ENCODE measurements around the gene GALNT17.
"Not testable (repeated sequence)": the region's sequence is repeated elsewhere in the genome, so short reads cannot be mapped to it uniquely, and the experiment has no call there.

The GALNT17 gene

GRCh38 chr7:71173955-71174354, 42.0 kb downstream of the GALNT17 start:
- no peak for DNase-seq (ENCODE audit: insufficient read length)
- TF ChIP-seq POLR2A (IDR thresholded peaks at IDR 0.05; ENCODE audit: low read depth, low read length) = no peak
- TF ChIP-seq TAF1 (IDR thresholded peaks at IDR 0.05; ENCODE audit: borderline replicate concordance, low read depth, low read length) = no peak
- TF ChIP-seq POLR2AphosphoS5 (IDR thresholded peaks at IDR 0.05; ENCODE audit: low read depth, low read length) = no peak
- FAIRE-seq = no peak

DNA sequence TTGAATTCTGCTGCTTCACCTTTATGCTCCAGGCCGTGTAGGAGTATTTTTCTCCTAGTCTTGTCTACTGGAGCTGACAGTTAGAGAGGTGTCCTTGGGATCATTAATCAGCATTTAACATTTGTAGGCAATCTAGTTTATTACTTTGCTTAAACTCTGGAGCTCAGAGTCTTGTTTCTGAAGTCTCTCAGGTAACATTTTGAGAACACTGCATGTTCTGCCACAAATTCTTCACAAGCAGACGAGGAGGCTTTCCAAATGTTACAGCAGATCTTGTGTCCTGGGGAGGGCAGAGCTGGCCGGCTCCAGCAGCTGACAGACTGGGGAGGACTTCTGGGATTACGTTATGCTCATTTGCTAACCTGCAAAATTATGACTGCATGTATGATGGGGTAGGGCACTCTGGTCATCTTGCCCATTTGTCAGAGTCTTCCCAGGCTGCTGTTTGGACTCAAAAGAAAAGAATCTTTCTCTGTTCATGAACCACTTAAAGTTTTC, 50.5 kb downstream of the GALNT17 start:
- DNase-seq (ENCODE audit: insufficient read length) (no peak), FAIRE-seq (no peak)
- TF ChIP-seq TAF1 (IDR thresholded peaks at IDR 0.05; ENCODE audit: borderline replicate concordance, low read depth, low read length) (no peak), POLR2AphosphoS5 (IDR thresholded peaks at IDR 0.05; ENCODE audit: low read depth, low read length) (no peak), POLR2A (IDR thresholded peaks at IDR 0.05; ENCODE audit: low read depth, low read length) (no peak)

DNA sequence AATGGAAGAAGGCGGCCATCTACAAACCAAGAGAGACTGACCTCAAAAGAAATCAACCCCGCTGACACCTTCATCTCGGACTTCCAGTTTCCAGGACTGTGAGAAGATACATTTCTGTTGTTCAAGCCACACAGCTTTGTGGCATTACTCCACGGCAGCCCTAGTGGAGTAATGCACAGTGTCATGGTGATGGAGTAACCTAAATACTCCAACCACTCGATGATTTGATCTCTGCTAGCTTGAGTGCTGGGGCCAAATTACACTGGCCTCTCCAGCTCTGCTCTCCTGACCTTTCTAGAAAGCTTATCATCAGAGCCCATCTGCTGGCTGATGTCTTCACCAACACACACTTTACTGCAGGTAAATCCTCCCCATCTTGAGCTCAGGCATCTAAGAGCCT, 52.2 kb downstream of the GALNT17 start:
- no peak for FAIRE-seq

DNA sequence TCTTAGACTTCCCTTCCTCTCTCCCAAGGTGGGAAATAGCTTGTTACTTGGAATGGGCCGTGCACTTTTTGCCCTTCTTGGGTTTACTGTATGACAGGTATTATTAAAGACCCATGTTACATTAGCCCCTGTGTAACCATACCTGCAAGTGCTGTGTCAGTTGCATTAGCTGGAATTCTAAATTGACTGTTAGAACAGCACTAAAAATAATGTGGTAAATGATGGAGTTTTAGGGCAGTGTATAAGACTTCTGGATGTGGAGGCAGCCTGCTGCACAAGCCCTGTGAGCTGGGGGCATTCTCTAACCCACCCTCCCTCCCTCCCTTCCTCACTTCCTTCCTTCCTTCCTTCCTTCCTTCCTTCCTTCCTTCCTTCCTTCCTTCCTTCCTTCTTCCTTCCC, 52.7 kb downstream of the GALNT17 start:
- FAIRE-seq = no peak
- TF ChIP-seq POLR2A (IDR thresholded peaks at IDR 0.05; ENCODE audit: low read depth, low read length) (no peak), TAF1 (IDR thresholded peaks at IDR 0.05; ENCODE audit: borderline replicate concordance, low read depth, low read length) (no peak), POLR2AphosphoS5 (IDR thresholded peaks at IDR 0.05; ENCODE audit: low read depth, low read length) (no peak)
- DNase-seq (ENCODE audit: insufficient read length) = no peak

More for the DNA sequence above, 52.2 kb downstream of the GALNT17 start:
- TF ChIP-seq TAF1 (IDR thresholded peaks at IDR 0.05; ENCODE audit: borderline replicate concordance, low read depth, low read length) (no peak), POLR2A (IDR thresholded peaks at IDR 0.05; ENCODE audit: low read depth, low read length) (no peak)
- DNase-seq (ENCODE audit: insufficient read length) = no peak

GRCh38 chr7:71186535-71187057, 54.7 kb downstream of the GALNT17 start:
- FAIRE-seq (no peak), DNase-seq (ENCODE audit: insufficient read length) (no peak)
- TF ChIP-seq POLR2A (IDR thresholded peaks at IDR 0.05; ENCODE audit: low read depth, low read length) = no peak
- no peak for TF ChIP-seq TAF1 (IDR thresholded peaks at IDR 0.05; ENCODE audit: borderline replicate concordance, low read depth, low read length)
- no peak for TF ChIP-seq POLR2AphosphoS5 (IDR thresholded peaks at IDR 0.05; ENCODE audit: low read depth, low read length)

DNA sequence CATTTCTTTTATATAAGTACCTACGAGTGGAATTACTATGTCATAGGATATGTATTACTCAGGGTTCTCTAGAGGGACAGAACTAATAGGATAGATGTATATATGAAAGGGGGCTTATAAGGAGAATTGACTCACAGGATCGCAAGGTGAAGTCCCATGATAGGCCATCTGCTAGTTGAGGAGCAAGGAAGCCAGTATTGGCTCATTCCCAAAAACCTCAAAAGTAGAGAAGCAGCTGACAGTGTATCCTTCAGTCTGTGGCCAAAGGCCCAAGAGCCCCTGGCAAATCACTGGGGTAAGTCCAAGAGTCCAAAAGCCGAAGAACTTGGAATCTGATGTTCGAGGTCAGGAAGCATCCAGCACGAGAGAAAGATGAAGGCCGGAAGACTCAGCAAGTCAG, 59.8 kb downstream of the GALNT17 start:
- DNase-seq (ENCODE audit: insufficient read length) (no peak), FAIRE-seq (no peak)
- TF ChIP-seq POLR2A (IDR thresholded peaks at IDR 0.05; ENCODE audit: low read depth, low read length) (no peak), POLR2AphosphoS5 (IDR thresholded peaks at IDR 0.05; ENCODE audit: low read depth, low read length) (no peak), TAF1 (IDR thresholded peaks at IDR 0.05; ENCODE audit: borderline replicate concordance, low read depth, low read length) (no peak)

GRCh38 chr7:71193099-71193810, 61.3 kb downstream of the GALNT17 start:
- TF ChIP-seq POLR2AphosphoS5 (IDR thresholded peaks at IDR 0.05; ENCODE audit: low read depth, low read length) (no peak), POLR2A (IDR thresholded peaks at IDR 0.05; ENCODE audit: low read depth, low read length) (no peak), TAF1 (IDR thresholded peaks at IDR 0.05; ENCODE audit: borderline replicate concordance, low read depth, low read length) (no peak)
- DNase-seq (ENCODE audit: insufficient read length) (no peak), FAIRE-seq (no peak)

- DNase-seq (ENCODE audit: insufficient read length) (no peak), FAIRE-seq (no peak)
- TF ChIP-seq TAF1 (IDR thresholded peaks at IDR 0.05; ENCODE audit: borderline replicate concordance, low read depth, low read length) = no peak
These were observed 66.4 kb downstream of the GALNT17 start for GRCh38 chr7:71198391-71198790.

- FAIRE-seq (no peak), DNase-seq (ENCODE audit: insufficient read length) (no peak)
- TF ChIP-seq TAF1 (IDR thresholded peaks at IDR 0.05; ENCODE audit: borderline replicate concordance, low read depth, low read length) = no peak
- TF ChIP-seq POLR2A (IDR thresholded peaks at IDR 0.05; ENCODE audit: low read depth, low read length) = no peak
- TF ChIP-seq POLR2AphosphoS5 (IDR thresholded peaks at IDR 0.05; ENCODE audit: low read depth, low read length) = no peak
These were observed 66.9 kb downstream of the GALNT17 start for GRCh38 chr7:71198887-71199286.

DNA sequence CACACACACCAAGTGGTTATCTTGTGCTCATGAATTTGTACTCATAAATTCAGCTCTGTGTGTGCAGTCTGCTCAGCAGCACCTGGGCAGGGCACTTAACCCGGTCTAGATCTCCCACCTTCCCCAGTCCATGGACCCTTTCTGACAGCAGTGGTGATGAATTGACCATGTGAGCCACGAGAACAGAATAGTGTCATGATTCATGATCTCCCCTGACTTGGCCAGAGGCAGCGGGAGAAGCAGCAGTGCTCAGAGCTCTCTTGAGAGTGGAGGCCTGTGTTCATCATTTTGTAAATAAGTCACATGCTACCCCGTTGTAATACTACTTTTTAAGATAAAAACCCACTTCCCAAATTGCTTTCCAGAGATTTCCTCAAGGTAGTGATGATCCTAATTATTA, 74.2 kb downstream of the GALNT17 start:
- DNase-seq (ENCODE audit: insufficient read length) = no peak
- TF ChIP-seq POLR2A (IDR thresholded peaks at IDR 0.05; ENCODE audit: low read depth, low read length) (no peak), POLR2AphosphoS5 (IDR thresholded peaks at IDR 0.05; ENCODE audit: low read depth, low read length) (no peak), TAF1 (IDR thresholded peaks at IDR 0.05; ENCODE audit: borderline replicate concordance, low read depth, low read length) (no peak)
- FAIRE-seq = no peak

DNA sequence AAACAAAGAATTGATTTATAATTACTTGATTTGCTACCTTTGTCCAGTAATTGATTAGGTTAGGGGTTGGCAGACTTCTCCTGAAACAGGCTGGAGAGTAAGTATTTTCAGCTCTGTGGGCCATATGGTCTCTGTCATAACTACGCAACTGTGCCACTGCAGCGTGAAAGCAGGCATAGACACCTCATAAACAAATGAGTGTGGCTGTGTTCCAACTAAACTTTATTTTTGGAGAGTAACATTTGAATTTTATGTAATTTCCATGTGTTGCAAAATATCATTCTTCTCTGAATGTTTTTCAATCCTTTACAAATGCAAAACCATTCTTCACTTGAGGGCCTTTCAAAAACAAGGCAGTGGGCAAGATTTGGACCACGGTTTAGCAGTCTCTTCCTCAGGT, 76.9 kb downstream of the GALNT17 start:
- TF ChIP-seq TAF1 (IDR thresholded peaks at IDR 0.05; ENCODE audit: borderline replicate concordance, low read depth, low read length) = no peak
- TF ChIP-seq POLR2A (IDR thresholded peaks at IDR 0.05; ENCODE audit: low read depth, low read length) = no peak
- TF ChIP-seq POLR2AphosphoS5 (IDR thresholded peaks at IDR 0.05; ENCODE audit: low read depth, low read length) = no peak
- FAIRE-seq (no peak), DNase-seq (ENCODE audit: insufficient read length) (no peak)

DNA sequence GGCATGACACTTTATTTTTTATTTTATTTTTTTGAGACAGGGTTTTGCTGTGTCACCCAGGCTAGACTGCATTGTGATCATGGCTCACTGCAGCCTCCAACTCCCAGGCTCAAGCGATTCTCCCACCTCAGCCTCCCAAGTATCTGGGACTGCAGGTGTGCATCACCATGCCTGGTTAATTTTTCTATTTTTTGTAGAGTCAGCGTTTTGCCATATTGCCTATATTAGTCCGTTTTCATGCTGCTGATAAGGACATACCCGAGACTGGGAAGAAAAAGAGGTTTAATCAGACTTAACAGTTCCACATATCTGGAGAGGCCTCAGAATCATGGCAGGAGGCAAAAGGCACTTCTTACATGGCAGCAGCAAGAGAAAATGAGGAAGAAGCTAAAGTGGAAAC, 77.5 kb downstream of the GALNT17 start:
- not testable (repeated sequence) for FAIRE-seq; DNase-seq (ENCODE audit: insufficient read length)

Measured in GM12892 (cell line).